Vagina (tissue), 2 donors: Measurements from ENCODE around the gene EIF2S1.

Experiments
- POLR2A ChIP-seq, 2 donors: fragments of 450-650 bp; IDR thresholded peaks; one replicate each; pipeline ENCODE4 v1.6.1; 2017; ENCODE audit warnings: antibody characterized with exemption in 2 of 2, mild to moderate bottlenecking in 2 of 2, moderate library complexity in 2 of 2
- TF ChIP-seq, protein P1 (sequence below), 3 experiments: fragments of 450-650 bp in 2 of 3; fragments of 200-600 bp in 1 of 3; sonication (generic) in 1 of 3; IDR thresholded peaks; one replicate each; pipeline ENCODE4 v1.5.1; 2017 to 2019; ENCODE audit warnings: antibody characterized with exemption in 3 of 3, mild to moderate bottlenecking in 2 of 3, moderate library complexity in 2 of 3

GRCh38 chr14:67411370-67411769 lies 51.2 kb downstream of the EIF2S1 start:
- no peak for TF ChIP-seq POLR2A (IDR thresholded peaks at IDR 0.05)
- TF ChIP-seq, protein P1, sequence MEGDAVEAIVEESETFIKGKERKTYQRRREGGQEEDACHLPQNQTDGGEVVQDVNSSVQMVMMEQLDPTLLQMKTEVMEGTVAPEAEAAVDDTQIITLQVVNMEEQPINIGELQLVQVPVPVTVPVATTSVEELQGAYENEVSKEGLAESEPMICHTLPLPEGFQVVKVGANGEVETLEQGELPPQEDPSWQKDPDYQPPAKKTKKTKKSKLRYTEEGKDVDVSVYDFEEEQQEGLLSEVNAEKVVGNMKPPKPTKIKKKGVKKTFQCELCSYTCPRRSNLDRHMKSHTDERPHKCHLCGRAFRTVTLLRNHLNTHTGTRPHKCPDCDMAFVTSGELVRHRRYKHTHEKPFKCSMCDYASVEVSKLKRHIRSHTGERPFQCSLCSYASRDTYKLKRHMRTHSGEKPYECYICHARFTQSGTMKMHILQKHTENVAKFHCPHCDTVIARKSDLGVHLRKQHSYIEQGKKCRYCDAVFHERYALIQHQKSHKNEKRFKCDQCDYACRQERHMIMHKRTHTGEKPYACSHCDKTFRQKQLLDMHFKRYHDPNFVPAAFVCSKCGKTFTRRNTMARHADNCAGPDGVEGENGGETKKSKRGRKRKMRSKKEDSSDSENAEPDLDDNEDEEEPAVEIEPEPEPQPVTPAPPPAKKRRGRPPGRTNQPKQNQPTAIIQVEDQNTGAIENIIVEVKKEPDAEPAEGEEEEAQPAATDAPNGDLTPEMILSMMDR (IDR thresholded peaks at IDR 0.05) = no peak
